Measurements from ENCODE around the gene TMEM74B. TPM values are rescaled to one million over a fixed set of nuclear protein-coding genes. Genes with fewer than 3 reads are reported as not detected.

Gene TMEM74B
- total RNA-seq, 1 donor from 2014 or later: 2.7 TPM

DNA sequence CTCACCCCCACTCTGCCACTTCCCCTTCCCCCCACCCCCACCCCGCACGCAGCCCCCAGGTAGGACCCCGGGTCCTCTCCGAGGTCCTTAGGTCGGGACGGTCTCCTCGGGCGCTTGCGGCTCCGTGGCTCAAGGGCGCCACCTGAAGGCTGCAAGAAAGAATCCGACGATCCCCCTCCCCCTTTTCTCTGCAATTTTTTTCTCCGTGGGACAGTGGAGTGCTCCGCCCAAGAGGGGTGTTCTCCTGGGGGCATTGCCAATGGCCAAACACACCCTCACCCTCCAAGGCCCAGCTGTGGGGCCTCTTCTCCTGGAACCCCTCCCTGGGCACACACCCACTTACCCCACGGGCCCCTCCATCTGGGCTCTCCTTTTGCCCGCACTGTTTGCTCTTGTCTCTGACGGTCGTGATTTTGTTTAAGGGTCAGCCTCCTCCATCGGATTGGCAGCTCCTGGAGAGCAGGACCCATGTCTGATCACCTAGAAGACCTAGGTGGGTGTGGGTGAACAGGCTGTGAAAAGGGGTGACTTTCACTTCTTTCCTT lies 1.1 kb upstream of the TMEM74B start:
- intact Hi-C loops (cut with DNase I): no loop called here
- DNase-seq (ENCODE audit: low spot score): no peak

DNA sequence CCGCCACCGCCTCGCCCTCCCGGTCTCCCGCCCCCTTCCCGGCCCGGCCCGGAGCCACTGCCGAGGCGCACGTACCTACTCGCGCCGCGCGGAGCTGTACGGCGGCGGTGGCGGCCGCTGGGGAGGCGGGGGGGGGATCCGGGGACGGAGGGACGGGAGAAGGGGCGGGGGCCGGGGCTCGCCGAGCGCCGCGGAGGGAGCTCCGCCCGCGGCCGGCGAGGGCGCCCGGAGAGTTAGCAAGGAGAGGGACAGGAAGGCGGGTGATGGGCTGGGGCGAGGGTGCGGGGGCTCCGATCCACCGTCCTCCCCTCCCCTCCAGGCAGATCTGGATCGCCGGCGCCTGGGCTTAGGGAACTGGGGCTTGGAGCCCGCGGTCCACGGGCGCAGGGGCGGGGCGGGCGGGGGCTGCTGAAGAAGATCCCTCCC lies 548 bp upstream of the TMEM74B start:
- DNase-seq (ENCODE audit: low spot score): no peak
- intact Hi-C loops (cut with DNase I): no loop called here

DNA sequence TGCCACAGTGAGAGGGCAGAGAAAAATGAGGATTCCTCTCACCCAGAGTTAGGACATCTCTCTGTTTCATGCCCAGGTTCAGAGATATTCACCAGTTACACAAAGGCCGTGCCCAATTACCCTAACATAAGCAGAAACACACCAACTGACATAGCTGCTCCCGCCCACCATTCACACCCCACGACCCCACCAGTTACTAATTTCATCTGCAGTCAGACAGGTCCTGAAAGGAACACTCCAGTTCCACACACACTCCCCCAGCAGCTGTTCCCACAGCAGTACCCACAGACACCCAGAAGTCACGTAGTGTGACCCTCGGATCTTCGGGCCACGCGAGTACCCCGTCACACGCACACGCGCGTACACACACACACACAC lies 532 bp downstream of the TMEM74B start:
- no peak for DNase-seq (ENCODE audit: low spot score)
- intact Hi-C loops (cut with DNase I): no loop called here

DNA sequence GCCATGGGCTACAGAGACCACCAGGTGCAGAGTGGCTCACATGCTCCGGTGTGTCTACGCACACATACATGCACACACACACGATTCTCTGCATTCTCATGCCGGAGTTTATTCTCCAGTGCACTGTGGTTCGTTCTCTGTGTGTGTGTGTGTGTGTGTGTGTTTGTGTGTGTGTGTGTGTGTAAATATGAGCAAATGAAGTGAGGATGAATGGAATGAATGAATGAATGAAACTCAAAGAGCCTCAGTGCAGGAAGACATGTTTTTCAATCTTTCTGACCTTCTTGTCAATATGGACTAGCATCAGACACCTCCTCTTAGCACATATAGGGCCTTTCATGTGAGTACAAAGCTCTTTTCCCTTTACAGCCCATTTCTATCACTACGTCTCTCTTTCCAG lies 1.6 kb downstream of the TMEM74B start:
- intact Hi-C loops (cut with DNase I): no loop called here

DNA sequence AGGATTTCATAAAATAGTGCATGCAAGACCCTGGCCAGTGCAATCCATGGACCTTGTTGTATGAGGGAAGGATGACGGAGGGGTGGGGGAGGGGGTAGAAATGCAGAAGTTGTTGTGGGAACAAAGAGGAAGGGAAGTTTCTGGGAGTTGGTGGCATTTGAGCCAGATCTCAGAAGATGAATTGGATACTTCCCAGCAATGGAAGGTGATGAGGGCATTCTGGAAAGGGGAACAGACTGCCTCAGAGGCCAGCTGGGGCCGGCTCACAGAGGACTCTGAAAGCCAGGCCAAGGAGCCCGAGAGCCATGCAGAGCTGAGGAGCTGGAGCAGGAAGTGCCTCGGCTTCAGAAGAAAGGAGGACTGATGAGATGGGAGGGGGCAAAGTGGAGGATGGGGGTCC lies 2.7 kb downstream of the TMEM74B start:
- DNase-seq (ENCODE audit: low spot score): no peak

More for the DNA sequence above, 1.6 kb downstream of the TMEM74B start:
- no peak for DNase-seq (ENCODE audit: low spot score)

DNA sequence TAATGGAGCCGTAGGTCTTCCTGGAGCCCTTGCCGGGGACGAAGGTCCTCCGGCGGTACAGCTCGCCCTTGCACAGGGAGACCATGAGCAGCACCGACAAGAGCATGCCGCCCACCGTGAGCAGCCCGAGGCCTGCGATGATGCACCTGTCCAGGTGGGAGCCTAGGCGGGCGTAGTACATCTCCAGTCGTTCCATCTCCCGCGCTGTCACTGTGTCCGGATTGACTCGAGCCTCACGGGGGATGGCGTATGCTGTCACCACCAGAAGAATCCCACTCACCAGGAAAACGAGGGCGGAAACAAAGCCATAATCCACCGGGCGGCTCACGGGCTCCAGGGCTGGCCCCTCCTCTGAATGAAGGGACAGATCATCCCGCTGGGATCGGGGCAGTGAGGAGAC lies 3.8 kb downstream of the TMEM74B start:
- no peak for DNase-seq (ENCODE audit: low spot score)
- intact Hi-C loops (cut with DNase I): no loop called here

More for the DNA sequence above, 2.7 kb downstream of the TMEM74B start:
- intact Hi-C loops (cut with DNase I): no loop called here

DNA sequence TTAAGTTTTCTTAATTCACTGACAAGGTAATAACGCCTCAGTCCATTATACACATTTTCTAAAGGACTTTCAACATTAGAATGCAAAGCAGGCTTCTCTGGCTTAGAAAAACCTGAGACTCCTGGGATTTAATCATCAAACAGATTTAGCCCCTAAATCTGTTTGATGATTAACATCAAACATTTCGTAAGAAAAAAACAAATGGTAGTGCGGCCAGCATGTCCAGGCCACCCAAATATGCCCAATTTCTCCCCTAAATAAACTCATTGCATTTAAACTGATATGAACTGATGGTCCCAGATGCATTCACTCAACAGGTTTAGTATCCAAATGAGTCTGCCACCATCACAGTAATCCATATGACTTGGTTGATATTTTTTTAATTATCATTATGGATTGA lies 6.2 kb downstream of the TMEM74B start:
- DNase-seq (ENCODE audit: low spot score): no peak
- intact Hi-C loops (cut with DNase I): no loop called here

DNA sequence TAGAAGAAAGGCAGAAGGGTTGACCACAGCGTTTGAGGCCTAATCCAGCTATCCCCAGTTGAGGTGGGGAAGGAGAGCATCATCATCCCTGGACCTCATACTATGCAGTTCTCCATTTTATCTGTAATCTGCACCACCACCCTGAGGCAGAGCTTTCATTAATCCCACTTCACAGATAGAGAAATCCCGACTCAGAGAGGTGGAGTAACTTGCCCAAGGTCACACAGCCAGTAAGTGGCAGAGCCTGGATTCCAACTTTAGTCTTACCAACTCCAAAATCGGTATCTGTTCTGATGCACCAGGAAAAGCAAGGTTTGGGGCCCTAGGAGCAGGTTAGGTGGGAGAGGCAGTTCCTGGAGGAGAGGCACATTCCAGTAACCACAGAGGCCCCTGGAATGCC lies 6.7 kb downstream of the TMEM74B start:
- intact Hi-C loops (cut with DNase I): no loop called here
- no peak for DNase-seq (ENCODE audit: low spot score)

DNA sequence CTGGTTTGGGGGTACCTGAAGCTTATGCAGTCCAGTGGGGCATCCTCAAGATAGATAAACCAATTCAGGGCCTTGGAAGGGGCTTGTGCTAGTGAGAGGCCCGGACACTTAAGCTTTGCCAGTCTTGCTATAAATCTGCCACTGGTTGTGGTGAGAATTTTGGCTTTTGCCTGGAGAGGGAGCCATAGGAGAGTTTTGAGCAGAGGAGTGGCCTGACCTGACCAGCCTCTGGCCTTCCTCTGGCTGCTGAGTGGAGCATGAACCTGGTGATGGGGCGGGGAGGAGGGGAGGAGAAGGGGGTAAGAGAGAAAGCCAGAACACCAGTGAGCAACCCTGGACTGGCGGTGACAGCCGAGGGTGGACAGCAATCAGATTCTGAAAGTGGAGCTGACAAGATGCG lies 7.1 kb downstream of the TMEM74B start:
- DNase-seq (ENCODE audit: low spot score): no peak
- intact Hi-C loops (cut with DNase I): no loop called here

DNA sequence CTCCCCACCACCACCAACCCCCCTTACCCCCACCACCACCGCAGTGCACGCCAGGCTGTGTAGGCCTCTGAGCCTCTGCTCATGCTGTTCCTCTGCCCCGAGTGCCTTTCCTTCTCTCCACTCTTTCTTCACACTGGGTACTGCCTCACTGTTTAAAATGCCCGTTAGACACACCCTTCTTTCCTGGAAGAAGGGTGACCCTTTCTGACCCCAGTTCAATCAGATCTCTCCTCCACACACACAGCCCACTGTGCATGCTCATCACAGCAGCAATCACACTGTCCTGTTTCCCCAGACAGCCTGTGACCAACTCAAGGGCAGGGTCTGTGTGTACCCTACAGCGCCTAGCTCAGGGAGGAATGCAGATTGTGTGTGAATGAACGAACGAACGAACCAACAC lies 10.0 kb downstream of the TMEM74B start:
- DNase-seq (ENCODE audit: low spot score): no peak
- intact Hi-C loops (cut with DNase I): no loop called here

DNA sequence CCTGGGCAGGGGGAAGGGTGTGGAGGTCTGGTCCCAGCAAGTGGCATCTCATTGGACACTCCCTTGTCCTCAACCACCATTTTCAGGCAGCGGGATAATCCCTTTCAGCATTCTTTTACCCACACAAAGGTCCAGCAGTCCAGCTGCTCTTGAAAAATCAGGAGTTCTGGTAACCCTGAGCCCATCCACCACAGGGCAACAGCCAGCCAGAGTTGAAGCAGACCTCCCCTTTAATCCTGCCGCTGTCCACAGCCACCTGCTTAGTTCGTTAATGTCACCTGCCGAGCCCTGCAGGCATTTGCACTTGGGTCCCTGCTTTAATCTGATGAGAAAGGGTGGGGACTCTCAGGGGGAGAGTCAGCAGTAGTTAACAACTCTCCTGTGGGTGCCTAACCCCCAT lies 11.1 kb downstream of the TMEM74B start:
- no peak for DNase-seq (ENCODE audit: low spot score)
- intact Hi-C loops (cut with DNase I): no loop called here

DNA sequence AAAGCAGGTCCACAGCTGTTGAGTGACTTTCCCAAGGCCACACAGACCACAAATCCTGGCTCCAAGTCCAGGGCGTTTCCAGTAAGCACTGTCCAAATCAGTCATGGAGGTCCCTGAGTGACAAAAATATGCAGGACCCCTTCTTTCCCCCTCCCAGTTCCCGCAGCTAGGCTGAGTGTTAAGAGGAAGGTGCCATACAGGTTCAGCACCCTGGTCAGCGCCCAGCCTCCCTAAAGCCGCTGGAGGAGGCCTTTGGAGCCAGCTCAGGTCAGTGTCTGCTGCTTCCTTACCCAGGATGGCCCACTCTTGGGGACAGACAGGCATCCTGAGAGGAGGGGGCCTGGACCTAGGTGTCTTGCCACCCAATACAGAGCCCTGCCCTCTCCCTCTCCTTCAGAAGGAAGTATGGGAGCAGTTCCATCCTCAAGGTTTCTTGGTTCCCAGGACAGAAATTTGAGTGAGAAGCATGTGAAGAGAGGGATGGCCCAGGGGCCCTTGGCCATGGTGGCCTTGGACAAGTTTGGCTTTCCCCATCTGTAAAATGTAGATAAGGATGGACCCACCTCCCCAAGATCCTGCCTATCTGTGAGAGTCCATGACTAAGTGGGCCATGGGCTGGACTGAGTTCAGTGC lies 13.2 kb downstream of the TMEM74B start:
- no peak for DNase-seq (ENCODE audit: low spot score)
- intact Hi-C loops (cut with DNase I): no loop called here

DNA sequence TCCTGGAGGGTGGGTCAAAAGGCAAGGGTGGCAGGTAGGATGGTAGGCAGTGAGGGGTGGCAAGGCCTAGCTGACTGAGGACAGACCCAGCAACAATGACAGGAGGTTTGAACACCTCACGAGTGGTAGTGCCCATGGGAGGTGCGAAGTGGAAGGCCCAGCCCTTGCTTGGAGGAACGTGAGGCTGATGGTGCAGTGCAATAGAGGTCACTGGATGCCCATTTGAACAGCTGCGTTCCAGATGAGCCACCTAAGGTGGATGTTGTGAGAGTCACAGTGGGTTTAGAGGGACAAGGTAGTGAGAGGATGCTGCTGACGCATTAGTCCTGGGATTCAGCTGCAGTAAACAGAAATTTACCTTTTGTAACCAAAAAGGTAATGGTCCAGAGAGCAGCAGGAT lies 15.6 kb downstream of the TMEM74B start:
- intact Hi-C loops (cut with DNase I): no loop called here

DNA sequence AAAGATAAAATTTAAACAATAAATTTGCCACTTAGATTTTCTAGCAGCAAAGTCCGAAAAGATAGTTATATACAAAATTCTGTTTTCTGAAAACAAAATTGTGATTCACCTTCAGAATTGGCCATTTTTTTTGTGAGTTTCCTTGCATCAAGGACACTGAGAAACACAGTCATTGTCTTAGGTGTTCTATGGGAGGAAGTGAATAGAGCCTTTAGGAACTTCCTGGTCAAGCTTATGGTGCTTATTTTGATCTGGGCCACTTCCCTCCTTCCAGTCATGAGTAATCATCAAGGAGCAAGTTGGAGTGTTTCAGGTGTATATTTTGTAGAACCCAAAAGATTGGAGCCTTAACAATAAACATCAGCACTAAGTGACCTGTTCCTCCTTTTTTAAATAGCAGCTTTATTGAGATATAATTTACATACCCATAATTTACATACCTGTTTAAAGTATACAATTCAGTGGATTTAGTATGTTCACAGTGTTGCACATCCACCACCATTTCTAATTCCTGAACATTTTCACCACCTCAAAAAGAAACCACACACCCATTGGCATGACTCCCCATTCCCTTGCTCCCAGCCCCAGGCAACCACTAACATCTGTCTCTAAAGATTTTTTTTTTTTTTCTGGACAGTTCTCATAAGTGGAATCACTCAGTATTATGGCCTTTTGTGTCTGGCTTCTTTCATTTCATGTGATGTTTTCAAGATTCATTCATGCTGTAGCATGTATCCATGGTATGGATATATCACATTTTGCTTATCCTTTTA lies 17.6 kb downstream of the TMEM74B start:
- intact Hi-C loops (cut with DNase I): no loop called here
- DNase-seq (ENCODE audit: low spot score): no peak

More for the DNA sequence above, 15.6 kb downstream of the TMEM74B start:
- no peak for DNase-seq (ENCODE audit: low spot score)

DNA sequence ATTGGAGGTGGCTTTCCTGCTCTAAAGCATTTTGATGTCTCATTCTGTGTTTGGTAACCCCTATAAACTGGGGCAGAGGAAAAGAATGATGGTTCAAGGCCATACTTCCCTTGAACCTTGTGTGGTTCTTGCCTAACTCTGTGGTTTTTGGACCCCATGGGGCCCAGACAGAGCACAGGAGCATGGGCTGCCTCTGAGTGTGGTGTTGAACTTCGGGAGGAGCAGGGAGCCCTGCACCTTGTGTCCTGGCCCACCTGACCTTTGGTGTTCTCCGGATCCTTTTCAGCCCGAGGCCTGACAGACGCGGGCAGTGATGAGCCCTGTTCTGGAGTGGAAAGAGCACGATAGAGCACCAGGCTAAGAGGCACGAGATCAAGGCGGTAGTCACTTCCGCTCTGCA lies 18.8 kb downstream of the TMEM74B start:
- intact Hi-C loops (cut with DNase I): no loop called here
- no peak for DNase-seq (ENCODE audit: low spot score)

DNA sequence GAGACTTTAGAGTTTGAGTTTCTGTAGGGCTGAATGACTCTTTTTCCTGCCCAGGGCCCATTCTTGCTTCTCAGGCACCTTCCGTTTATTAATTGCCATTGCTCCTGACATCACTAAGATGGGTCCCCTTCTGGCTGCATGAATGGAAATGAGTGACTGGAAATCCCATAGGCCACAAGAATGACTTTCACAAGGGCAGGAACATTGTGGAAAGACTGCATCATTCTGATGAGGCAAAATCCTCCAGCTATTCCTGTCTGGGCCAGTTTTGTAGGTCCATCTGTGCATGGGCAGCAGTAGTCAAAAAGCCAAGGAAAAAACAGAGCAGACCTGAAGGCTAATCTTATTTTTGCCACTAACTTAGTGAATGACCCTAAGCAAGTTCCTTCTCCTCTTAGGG lies 19.3 kb downstream of the TMEM74B start:
- intact Hi-C loops (cut with DNase I): no loop called here
- DNase-seq (ENCODE audit: low spot score): no peak

DNA sequence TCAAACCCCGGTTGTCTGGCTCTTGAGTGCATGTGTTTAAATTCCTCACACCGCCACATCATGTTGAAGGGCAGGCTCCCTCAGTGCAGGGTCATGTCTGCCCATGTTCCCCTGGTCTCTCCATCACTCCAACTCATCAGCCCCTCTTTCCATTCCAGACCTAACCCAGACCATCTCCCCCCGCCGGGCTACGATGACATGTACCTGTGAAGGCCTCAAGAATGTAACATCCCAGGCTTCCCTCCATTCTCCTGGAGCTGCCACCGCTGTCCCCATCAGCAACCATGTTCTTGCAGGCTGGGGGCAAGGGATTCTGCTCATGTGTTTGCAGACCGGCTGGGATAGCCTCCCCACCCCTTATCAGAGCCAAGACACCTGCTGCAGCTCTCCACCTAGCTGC lies 19.9 kb downstream of the TMEM74B start:
- intact Hi-C loops (cut with DNase I): no loop called here
- no peak for DNase-seq (ENCODE audit: low spot score)

DNA sequence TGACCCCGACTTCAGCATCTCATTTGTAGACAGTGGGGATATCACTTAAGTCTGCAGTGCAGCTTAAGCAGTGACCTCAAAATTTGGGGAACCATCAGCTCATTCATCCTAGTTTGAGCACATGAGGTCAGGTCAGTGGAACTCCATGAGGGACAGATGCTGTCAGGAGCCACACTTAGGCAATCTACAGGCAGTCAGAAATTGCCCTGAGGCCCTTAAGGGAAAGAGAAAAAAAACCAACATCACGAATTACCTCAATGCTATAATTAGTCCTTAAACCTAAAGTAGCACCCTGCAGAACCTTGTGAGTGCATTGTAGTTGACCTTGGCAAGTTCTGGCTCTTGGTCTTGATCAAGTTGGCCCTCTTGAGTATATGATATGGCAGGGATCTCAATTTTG lies 21.1 kb downstream of the TMEM74B start:
- intact Hi-C loops (cut with DNase I): no loop called here
- no peak for DNase-seq (ENCODE audit: low spot score)

DNA sequence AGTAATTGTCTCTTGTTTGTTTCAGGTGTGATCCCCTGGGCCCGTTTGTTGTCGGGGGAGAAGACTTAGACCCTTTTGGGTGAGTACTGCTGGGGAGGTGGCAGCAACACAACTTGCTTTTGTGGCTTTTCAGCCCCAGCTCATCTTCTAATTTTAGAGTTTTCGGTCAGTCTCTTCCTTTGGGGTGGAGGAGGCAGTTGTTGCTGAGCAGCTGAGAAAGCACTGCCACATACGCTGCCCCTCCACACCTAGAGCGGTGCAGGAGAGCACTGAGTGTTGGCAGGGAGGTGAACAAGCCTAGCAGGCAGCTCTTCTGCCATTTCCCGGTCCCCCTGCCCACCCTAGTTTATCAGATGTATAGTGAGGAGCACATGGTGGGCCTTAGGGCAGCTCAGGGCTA lies 21.7 kb downstream of the TMEM74B start:
- intact Hi-C loops (cut with DNase I): no loop called here

DNA sequence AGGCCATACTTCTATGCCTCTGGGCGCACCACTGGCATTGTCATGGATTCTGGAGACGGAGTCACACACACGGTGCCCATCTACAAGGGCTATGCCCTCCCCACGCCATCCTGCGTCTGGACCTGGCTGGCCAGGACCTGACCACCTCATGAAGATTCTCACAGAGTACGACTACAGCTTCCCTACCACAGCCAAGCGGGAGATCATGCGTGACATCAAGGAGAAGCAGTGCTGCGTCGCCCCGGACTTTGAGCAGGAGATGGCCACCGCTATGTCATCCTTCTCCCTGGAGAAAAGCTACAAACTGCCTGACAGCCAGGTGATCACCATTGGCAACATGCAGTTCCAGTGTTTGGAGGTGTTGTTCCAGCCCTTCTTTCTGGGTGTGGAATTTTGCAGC lies 23.8 kb downstream of the TMEM74B start:
- intact Hi-C loops (cut with DNase I): no loop called here
- DNase-seq (ENCODE audit: low spot score): no peak

More for the DNA sequence above, 21.7 kb downstream of the TMEM74B start:
- no peak for DNase-seq (ENCODE audit: low spot score)

DNA sequence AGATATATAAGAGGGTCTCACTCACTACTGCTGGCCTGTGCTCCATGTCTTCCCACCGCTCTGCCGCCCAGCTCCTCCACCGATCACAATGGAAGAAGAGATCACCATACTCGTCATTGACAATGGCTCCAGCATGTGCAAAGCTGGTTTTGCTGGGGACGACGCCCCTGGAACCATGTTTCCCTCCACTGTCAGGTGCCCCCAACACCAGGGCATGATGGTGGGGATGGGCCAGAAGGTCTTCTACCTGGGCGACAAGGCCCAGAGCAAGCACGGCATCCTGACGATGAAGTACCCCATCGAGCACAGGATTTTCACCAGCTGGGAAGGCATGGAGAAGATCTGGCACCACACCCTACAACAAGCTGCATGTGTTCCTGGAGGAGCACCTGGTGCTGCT lies 24.3 kb downstream of the TMEM74B start:
- intact Hi-C loops (cut with DNase I): no loop called here
- no peak for DNase-seq (ENCODE audit: low spot score)

All from cardiac septum (tissue), 1 donor.